ENCODE measurements around the gene EFS.

- TF ChIP-seq, protein P1, sequence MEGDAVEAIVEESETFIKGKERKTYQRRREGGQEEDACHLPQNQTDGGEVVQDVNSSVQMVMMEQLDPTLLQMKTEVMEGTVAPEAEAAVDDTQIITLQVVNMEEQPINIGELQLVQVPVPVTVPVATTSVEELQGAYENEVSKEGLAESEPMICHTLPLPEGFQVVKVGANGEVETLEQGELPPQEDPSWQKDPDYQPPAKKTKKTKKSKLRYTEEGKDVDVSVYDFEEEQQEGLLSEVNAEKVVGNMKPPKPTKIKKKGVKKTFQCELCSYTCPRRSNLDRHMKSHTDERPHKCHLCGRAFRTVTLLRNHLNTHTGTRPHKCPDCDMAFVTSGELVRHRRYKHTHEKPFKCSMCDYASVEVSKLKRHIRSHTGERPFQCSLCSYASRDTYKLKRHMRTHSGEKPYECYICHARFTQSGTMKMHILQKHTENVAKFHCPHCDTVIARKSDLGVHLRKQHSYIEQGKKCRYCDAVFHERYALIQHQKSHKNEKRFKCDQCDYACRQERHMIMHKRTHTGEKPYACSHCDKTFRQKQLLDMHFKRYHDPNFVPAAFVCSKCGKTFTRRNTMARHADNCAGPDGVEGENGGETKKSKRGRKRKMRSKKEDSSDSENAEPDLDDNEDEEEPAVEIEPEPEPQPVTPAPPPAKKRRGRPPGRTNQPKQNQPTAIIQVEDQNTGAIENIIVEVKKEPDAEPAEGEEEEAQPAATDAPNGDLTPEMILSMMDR (IDR thresholded peaks at IDR 0.05), result no peak
- no peak for TF ChIP-seq POLR2A (IDR thresholded peaks at IDR 0.05)
Measured at GRCh38 chr14:23411563-23412525, 46.9 kb upstream of the EFS start.
